Endometrium (tissue), 2 donors: ENCODE measurements around the gene GPR37L1.
"Not testable (repeated sequence)": the region's sequence is repeated elsewhere in the genome, so short reads cannot be mapped to it uniquely, and the experiment has no call there.

Source experiments
- FAIRE-seq: peaks from 2 replicates; lab custom pipeline; 2012; peaks lifted over from hg19 to GRCh38; lab: Jason Lieb, UNC
- donor health status: control.
- donor health status: control.

GPR37L1 gene

GRCh38 chr1:202134645-202135172 is 12.0 kb downstream of the GPR37L1 start:
- no peak for FAIRE-seq

- FAIRE-seq: no peak
These were observed 12.6 kb downstream of the GPR37L1 start for GRCh38 chr1:202135221-202135721.

GRCh38 chr1:202140833-202141232 is 18.1 kb downstream of the GPR37L1 start:
- no peak for FAIRE-seq

- FAIRE-seq: not testable (repeated sequence)
These were observed 18.8 kb downstream of the GPR37L1 start for GRCh38 chr1:202141468-202141867.

GRCh38 chr1:202143011-202143767 is 20.5 kb downstream of the GPR37L1 start:
- no peak for FAIRE-seq

- FAIRE-seq: no peak
These were observed 21.2 kb downstream of the GPR37L1 start for GRCh38 chr1:202143768-202144401.

- no peak for FAIRE-seq
These were observed 21.8 kb downstream of the GPR37L1 start, which contains the start of gene ARL8A for GRCh38 chr1:202144402-202145067. ARL8A (minus strand) TSS chr1:202144737; CDS start chr1:202144572, 165 bp downstream.

GRCh38 chr1:202145068-202145743 is 22.5 kb downstream of the GPR37L1 start:
- FAIRE-seq: no peak

- not testable (repeated sequence) for FAIRE-seq
These were observed 23.0 kb downstream of the GPR37L1 start for GRCh38 chr1:202145744-202146140.

- FAIRE-seq: no peak
These were observed 23.6 kb downstream of the GPR37L1 start for GRCh38 chr1:202146279-202146678.

GRCh38 chr1:202146993-202147392 is 24.3 kb downstream of the GPR37L1 start:
- no peak for FAIRE-seq

- FAIRE-seq: no peak
These were observed 25.7 kb downstream of the GPR37L1 start for GRCh38 chr1:202148391-202148790.

GRCh38 chr1:202149566-202149965 is 26.8 kb downstream of the GPR37L1 start:
- no peak for FAIRE-seq

- no peak for FAIRE-seq
These were observed 27.5 kb downstream of the GPR37L1 start for GRCh38 chr1:202150187-202150586.

GRCh38 chr1:202150602-202151001 is 27.9 kb downstream of the GPR37L1 start:
- no peak for FAIRE-seq

- no peak for FAIRE-seq
These were observed 28.3 kb downstream of the GPR37L1 start for GRCh38 chr1:202151045-202151444.

GRCh38 chr1:202152399-202152798 is 29.7 kb downstream of the GPR37L1 start:
- FAIRE-seq: no peak

GRCh38 chr1:202153284-202153683 is 30.6 kb downstream of the GPR37L1 start:
- no peak for FAIRE-seq

- FAIRE-seq: no peak
These were observed 31.5 kb downstream of the GPR37L1 start for GRCh38 chr1:202154148-202154765.

GRCh38 chr1:202154766-202155477 is 32.2 kb downstream of the GPR37L1 start:
- FAIRE-seq: no peak

GRCh38 chr1:202155478-202156021 is 32.8 kb downstream of the GPR37L1 start:
- no peak for FAIRE-seq
